Kidney glomerular epithelial cell (primary cell): ENCODE results near the gene CHERP.
"Not testable (repeated sequence)": the region's sequence is repeated elsewhere in the genome, so short reads cannot be mapped to it uniquely, and the experiment has no call there.

ENCODE experiments used
- DNase-seq: peaks from one replicate; lab custom pipeline; 2025; lab: John Stamatoyannopoulos, UW

The CHERP gene

DNA sequence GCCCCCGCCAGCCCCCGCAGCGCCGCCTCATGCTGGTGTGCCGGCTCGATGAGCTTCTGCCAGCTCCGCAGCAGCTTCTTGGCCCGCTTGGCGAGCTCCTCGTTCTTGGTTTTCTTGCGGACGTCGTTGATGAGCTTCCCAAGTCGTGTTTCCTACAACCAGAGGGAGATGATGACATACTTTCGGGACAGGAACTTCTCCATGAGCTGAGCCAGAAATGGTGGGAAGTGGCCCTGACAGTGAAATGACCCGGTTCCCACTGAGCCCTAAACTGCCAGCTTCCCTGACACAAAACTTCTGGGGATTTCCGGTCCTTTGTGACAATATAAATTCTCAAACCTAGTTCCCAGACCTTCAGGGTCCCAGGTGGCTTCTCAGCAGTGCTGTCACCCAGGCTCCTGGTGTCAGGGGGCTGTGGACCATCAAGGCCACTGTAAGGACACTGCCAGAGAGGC lies 35.3 kb upstream of the CHERP start:
- DNase-seq, result no peak

DNA sequence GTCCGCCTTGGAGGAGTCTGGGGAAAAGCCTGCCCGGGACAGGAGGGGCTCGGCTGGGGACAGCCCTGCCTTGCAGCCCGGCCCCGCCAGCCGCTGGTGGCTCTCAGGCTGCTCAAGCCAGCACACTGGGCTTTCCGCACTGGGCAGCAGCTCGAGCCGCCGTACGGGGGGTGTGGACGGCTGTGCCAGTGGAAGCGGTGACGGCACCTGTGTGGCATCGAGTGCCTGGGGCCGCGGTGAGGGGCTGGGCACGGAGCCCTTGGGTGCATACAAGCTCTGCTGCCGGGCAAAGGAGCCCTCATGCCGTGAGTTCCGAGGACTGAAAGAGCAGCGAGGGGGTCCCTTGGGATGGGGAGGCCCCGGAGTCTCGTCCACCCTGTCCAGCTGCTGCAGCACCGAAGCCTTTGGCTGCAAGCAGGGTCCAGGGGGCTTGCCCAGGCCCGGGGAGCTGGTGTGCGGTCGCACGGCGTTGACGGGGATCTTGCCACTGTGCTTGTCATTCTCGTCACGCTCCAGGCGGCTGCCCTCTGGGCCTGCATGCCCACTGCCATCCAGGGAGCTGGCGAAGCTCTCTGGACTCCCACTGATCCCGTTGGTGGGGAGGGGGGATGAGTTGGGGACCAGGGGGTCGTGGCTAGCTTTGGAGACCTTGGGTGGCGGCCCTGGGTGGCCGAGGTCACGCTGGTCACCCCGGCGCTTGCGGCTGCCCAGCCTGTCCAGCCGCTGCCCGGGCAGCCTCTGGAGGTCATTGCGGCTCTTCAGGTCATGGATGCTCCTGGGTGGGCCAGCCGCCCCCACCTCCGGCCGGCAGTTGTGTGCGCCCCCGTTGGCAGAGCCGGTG lies 34.7 kb upstream of the CHERP start:
- DNase-seq, result no peak

DNA sequence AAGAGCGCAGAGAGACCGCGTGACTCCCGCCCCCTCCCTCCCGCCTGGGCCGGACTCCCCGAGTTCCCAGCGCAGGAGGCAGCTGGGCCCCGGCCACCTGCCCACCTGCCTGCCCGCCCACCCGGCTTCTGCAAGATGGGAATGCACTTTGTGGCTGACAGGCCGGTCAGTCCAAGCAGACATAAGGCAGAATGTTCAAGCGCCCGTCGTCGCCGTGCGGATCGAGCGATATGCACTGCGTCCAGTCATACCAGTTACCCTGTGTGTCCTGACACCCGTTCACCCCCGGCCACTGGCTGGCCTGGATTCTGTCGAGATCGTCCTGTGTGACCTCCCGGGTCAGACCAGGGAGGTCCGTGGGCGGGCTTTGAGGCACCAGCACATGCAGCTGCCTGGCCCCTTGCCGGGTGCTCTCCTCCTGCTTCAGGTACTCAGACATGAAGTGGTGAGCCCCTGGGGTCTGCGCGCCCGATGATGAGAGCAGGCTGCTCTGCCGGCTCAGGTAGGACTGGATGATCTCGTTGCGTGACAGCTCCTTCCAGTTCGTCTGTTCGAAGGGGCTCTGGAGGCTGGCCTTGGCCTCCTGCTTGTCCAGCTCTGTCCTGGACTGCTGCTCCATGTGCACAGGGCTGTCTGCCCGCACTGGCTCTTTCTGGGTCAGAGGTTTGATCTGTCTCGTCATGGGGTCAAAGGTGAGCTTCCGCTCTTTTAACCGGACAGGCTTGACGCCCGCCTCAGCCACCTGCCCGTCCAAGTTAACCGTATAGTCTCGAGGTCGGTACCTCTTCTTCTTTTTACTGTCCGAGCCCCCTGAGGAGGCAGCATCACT lies 33.8 kb upstream of the CHERP start:
- DNase-seq, result no peak

DNA sequence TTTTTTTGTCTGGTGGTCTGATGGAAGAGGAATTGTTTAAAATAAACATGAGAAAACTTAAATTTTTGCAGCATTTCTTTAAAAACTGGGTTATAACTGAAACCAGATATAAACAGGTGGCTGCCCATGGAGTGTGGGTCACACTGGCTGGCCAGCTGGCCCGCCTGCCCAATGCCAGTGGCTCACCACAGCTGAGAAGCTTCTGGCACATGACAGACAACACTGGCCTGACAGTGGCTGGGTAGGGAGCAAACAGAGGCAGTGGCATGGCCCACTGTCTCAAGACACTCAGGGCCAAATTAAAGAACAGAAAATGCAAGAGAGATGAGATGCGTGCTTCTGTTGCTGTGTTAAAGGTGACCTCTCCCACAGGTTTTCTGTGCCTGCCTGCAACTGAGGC lies 33.0 kb upstream of the CHERP start:
- no peak for DNase-seq

DNA sequence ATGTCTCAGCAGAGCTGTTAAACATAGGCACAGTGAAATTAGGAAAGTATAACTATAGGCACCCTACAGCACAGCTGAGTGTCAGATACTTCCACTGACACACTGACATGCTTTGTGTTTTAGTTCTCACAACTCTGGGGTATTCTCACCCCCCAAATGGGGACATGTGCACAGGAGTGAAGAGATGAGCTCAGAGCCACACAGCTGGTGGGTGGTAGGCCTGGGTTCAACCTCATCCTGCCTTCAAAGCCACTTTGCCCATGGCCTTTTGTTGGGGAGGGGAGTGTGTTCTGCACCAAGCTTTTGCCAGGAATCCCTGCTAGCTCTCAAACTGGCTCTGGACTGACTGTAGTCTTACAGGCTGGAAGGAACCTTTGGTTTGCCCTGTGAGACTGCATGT lies 31.7 kb upstream of the CHERP start:
- no peak for DNase-seq

DNA sequence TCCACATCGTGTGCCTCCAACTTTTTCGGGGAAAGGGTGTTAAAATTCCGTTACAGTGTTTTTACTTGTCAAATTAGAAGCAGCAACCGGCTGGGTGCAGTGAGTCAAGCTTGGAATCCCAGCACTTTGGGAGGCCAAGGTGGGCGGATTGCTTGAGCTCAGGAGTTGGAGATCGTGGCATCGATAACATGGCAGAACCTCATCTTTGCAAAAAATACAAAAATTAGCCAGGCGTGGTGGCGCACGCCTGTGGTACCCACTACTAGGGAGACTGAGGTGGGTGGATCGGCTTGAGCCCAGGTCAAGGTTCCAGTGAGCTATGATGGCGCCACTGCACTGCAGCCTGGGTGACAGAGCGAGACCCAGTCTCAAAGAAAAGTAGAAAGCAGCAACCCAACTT lies 31.1 kb upstream of the CHERP start:
- no peak for DNase-seq

DNA sequence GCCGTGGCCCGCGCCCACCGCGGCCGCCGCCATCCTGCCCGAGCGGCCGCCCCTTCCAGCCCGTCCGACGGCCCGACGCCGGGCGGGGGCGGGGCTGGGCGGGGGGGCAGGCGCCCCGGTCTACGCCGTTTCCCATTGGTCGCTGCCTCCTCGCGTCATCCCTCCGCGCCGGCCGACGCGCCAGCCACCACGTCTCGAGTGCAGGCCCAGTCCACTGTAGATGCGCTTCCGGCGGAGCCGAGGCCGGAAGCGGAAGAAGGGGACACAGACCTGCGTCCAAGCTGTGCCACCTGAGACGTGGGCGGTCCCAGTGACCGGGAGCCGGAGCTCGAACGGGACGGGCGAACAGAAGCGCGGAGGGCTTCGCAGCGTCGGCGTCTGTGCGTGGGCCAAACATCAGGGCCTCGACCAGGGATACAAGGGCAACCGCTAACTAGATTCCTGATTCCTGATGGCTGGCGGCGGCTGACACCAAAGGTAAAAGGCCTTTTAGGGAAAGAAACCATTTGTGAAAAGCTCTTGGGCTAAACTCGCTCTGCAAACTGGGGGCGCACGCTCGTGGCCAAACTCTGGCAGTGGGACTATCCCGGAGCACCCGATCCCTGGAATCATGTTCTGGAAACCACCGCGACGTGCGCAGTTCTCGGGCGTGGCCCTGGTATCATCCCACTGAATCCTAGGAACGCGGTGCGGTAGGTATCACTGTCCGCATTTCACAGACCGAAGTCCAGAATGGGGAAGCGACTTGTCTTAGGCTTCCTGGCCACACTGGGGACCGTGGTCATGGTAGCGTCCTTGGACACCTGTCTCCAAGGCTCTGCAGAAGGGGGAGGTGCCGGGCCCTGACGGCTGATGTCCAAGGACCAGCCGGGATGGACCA lies 30.3 kb upstream of the CHERP start, which contains the start of gene SLC35E1:
Gene SLC35E1, minus strand, starts transcription at position 84 of the 880 bp plus-strand sequence. Its CDS starts 51 bp downstream, at position 33.
- DNase-seq, result peak; percentile 91

DNA sequence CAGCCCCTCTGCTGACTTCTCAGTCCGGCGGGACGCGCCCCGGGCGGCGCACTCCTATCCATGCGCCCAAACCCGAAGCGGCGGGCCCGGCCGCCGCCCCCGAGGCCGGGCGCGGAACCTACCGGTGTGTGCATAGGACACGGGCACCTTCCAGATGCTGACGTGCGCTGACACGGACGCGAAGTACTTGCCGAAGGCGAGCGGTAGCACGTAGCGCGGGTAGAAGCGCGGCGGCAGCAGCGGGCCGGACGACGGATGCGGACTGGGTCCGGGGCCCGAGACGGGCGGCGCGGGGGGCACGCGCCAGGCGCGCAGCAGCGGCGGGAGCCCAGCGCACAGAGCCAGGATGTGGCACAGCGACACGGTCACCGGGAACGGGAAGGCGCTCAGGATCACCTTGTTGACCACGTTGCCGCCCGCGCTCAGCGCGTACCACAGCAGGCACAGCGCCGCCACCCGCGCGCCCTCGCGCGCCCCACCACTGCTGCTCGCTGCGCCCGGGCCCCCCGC lies 29.6 kb upstream of the CHERP start:
- DNase-seq, result no peak

DNA sequence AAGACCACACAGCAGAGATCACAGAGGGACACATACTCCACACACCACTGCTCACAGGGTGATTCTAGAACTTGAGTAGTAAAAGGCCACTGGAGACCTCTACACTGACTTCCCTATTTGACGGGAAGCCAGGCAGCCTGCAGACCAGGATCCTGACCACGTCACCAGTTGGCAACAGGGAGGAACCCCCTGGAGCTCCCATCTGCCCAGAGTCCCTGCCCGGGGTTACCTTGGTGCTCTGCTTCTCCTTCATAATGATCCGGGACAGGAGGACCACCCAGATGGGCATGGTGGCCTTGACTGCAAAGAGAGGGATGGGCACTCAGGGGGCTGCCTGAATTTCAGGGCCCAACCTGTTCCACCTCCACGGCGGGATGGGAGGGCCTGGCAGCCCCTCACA lies 29.0 kb upstream of the CHERP start:
- DNase-seq, result no peak

DNA sequence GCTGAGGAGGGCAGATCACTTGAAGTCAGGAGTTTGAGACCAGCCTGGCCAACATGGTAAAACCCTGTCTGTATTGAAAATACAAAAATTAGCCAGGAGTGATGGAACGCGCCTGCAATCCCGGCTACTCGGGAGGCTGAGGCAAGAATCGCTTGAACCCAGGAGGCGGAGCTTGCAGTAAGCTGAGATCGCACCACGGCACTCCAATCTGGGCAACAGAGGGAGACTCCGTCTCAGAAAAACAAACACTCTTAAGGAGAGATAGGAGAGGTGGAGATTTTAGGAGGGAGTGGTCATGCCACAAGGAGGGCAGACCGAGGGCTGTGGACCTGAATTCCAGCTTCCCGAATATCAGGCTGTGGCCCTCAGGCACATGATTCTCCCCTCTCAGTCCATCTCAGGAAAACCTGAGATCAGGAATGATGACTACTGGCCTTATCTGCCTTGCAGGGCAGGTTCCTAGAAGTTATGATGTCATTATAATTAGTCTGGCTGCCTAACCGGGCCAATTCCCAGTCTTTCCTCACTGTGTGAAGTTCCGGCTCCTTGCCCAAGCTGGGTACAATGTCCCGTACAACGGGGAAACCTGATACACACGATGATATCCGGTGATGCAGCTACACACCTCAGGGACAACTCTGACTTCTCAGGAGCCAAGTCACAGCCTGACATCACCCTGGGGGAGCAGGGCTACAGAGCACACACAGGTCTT lies 27.5 kb upstream of the CHERP start:
- DNase-seq, result no peak

DNA sequence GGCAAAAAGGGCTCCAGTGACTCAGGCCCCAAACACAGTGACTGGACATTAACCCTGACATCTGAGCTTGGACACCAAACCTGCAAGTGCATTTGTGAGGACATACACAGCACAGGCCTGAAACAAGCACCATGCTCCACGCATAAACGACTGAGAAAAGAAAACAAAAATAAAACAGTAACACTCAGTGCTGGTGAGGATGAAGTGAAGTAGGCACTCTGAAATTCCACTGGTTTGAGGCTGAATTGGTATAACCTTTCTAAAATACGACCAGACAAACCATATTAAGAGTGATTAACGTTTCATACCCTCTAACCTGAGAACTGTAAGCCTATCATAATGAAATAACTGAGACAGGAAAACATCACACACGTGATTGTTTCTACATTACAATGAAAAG lies 24.5 kb upstream of the CHERP start:
- no peak for DNase-seq

DNA sequence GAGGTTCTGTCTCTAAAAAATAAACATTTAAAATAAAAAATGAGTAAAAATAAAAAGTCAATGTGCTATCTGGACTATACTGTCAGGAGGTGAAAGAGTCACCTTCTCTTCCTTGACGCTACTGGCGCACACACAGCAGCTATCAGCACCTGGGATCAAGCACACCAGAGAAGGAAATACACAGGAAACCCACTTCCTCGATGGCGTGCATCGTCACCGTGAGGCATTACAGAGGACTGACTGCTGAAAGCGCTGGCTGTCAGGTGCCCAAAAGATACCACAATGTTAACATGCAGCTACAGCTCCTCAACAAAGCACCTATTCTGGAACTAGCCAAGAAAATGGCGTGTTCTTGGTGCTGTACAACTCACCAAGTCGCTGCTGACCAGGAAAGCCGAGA lies 23.9 kb upstream of the CHERP start:
- no peak for DNase-seq

DNA sequence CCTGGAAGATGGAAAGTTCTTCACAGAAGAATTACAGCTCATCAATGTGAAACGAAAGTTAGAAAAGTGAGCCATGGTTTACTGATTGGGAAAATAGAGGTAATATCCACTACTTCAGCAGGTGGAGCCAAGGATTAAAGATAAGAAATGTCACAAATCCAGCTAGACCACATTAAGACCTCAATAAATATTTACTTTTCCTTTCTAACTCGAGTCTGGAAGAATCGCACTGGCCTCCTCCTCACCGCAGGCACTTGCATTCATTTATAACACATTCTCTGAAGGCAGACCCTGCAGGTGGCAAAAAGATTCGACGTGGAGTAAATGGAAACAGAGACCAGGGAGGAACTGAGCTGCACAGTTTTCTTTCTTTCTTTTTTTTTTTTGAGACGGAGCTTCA lies 22.6 kb upstream of the CHERP start:
- DNase-seq, result no peak

DNA sequence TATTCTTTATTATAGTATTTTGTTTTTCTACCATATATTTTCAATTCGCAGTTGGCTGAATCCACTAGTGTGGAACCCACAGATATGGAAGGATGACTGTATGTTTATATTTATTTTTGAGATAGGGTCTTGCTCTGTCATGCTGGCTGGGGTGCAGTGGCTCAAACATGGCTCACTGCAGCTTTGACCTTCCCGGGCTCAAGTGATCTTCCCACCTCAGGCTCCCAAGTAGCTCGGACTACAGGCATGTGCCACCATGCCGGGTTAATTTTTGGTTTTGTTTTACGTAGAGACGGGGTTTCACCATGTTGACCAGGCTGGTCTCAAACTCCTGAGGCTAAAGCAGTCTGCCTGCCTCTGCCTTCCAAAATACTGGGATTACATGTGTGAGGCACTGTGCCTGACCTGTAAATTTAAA lies 20.4 kb upstream of the CHERP start:
- DNase-seq, result no peak

DNA sequence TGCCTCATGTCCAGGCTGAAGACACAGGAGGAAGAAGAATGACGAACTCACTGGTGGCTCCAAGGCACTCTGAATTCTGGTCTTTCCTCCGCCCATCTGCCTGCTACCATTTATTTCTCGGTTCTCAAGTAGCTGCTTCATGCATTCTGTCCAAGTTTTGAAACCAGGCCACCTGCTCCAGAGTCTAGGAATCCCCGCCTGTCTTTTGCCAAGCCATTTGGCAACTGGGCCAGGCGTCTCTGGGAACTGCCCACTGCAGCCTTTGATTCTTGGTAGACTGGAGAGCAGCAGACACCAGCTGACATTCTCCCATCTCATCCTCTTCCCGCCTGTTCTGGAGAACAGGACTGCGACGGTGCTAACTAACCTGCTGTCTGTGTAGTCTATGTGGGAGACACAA lies 19.1 kb upstream of the CHERP start:
- DNase-seq, result no peak

DNA sequence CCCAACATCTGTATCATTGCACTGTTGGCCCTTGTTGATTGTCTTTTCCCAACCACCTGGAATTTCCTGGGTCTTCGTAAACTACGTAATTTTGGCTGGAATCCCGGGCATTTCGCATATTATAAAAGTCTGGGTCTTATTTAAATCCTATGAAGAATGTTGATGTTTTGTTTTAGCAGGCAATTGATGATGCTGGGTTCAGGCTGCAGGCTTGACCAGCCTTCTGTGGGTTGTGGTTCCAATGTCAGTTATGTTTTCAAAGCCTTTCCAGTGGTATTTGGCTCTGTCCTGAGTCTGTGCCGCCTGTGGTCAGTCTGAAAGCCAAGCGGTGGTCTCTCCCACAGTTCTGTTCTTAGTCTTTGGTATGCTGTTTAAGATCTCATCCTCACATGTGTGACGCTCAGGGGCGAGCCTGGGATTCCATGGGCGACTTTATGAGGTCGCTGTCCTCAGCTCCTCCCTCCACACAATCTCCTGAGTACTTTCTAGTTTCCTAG lies 17.6 kb upstream of the CHERP start:
- DNase-seq, result no peak

DNA sequence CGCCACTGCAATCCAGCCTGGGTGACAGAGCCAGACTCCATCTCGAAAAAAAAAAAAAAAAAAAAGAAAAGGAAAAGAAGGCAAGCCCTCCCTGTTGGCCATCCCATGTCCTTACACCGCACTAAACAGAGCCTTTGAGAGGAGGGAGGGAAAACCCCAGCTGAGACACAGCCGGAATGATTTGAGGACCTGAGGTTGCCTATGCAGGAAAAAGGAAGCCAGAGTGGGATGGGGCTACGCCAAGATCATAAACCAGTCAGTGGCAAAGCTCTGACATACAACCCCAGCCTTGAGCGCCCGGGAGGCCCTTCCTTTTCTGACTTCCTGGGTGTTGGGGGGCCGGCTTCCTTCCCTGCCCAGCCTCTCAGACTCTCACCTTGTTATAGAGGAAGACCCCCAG lies 12.5 kb upstream of the CHERP start:
- DNase-seq, result no peak

DNA sequence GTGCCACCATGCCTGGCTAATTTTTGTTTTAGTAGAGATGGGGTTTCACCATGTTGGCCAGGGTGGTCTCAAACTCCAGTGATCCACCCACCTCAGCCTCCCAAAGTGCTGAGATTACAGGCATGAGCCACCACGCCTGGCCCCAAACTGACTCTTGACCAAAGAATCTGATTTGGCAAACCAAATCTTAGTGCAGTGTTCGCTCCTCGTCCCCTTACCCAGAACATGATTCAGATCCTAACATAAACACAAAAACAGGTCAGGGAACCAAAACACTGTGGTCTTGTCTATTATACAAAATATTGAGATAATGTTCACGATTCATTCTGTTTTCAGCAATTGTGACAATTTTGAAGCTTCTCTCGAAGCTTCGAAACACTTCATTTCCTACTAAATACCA lies 9.7 kb upstream of the CHERP start:
- not testable (repeated sequence) for DNase-seq

DNA sequence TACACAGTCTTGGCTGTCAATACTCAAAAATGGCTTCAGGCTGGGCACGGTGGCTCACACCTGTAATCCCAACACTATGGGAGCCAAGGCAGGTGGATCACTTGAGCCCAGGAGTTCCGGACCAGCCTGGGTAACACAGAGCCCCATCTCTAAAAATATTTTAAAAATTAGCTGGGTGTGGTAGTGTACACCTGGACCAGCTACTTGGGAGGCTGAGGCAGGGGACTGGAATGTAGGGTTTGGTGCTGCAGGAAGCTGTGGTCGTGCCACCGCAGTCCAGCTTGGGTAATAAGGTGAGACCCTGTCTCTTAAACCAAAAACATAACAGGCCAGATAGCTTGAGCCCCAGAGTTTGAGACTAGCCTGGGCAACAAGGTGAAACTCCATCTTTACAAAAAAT lies 6.7 kb upstream of the CHERP start:
- no peak for DNase-seq

DNA sequence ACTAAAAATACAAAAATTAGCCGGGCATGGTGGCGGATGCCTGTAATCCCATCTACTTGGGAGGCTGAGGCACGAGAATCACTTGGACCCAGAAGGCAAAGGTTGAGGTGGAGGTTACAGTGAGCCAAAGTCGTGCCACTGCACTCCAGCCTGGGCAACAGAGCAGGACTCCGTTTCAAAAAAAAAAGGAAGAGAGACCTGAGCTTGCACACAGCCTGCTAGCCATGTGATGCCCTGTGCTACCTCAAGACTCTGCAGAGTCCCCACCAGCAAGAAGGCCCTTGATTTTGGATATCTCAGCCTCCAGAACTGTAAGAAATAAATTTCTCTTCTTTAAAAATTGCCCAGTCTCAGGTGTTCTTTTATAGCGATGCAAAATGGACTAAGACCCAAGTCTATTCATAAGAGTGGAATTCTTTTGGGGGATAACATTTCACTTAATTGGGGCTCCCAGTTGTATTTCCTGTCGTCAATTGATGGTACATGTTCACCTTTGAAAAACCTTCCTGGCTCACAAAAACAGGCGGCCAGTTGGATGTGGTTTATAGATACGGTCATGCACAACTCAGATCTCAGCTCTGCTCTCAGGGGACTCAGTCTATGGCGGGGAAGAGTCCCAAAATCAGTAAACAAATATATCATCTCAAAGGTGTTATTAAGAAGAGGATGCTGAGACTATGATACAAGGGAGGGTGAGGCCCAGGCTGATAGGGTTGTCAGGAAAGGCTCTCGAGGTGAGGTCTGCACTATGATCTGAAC lies 2.4 kb upstream of the CHERP start:
- DNase-seq, result no peak
